ENCODE results near the gene CPNE4.

CPNE4 gene

GRCh38 chr3:132037056-132037455 lies 2.2 kb upstream of the CPNE4 start:
- no peak overlapping the region for H3K4me3 Mint-ChIP-seq
- H3K36me3 Mint-ChIP-seq (ENCODE audit: low read depth) = no peaks in the 10 kb centered on the region
- intact Hi-C loops (cut with micrococcal nuclease) = loop anchor here (10.0 kb wide), 1 partner anchor 358 kb away; no protein-coding TSS in a partner anchor
- H3K4me1 Mint-ChIP-seq (ENCODE audit: low read depth) = peaks cover 18% of the 10 kb centered on the region
- no peak overlapping the region for H3K27ac Mint-ChIP-seq
- H3K27me3 Mint-ChIP-seq = peaks cover 43% of the 10 kb centered on the region
- H3K9me3 Mint-ChIP-seq = no peaks in the 10 kb centered on the region

- peaks cover 56% of the 10 kb centered on the region for H3K27me3 Mint-ChIP-seq
- no peak overlapping the region for H3K4me3 Mint-ChIP-seq
Measured at GRCh38 chr3:132034097-132034485, 723 bp downstream of the CPNE4 start.

GRCh38 chr3:132033471-132033870 lies 1.3 kb downstream of the CPNE4 start:
- H3K4me3 Mint-ChIP-seq = no peak overlapping the region
- intact Hi-C loops (cut with micrococcal nuclease) = loop anchor here (10.0 kb wide), 1 partner anchor 361 kb away; no protein-coding TSS in a partner anchor
- H3K36me3 Mint-ChIP-seq (ENCODE audit: low read depth) = no peaks in the 10 kb centered on the region
- no peak overlapping the region for H3K27ac Mint-ChIP-seq
- H3K9me3 Mint-ChIP-seq = no peaks in the 10 kb centered on the region
- H3K27me3 Mint-ChIP-seq = peaks cover 58% of the 10 kb centered on the region
- peaks cover 18% of the 10 kb centered on the region for H3K4me1 Mint-ChIP-seq (ENCODE audit: low read depth)

More at GRCh38 chr3:132034097-132034485, 723 bp downstream of the CPNE4 start:
- Mint-ChIP-seq H3K4me1 (ENCODE audit: low read depth) (peaks cover 18% of the 10 kb centered on the region), H3K9me3 (no peaks in the 10 kb centered on the region), H3K36me3 (ENCODE audit: low read depth) (no peaks in the 10 kb centered on the region), H3K27ac (no peak overlapping the region)
- intact Hi-C loops (cut with micrococcal nuclease) = loop anchor here (10.0 kb wide), 1 partner anchor 361 kb away; no protein-coding TSS in a partner anchor

DNA sequence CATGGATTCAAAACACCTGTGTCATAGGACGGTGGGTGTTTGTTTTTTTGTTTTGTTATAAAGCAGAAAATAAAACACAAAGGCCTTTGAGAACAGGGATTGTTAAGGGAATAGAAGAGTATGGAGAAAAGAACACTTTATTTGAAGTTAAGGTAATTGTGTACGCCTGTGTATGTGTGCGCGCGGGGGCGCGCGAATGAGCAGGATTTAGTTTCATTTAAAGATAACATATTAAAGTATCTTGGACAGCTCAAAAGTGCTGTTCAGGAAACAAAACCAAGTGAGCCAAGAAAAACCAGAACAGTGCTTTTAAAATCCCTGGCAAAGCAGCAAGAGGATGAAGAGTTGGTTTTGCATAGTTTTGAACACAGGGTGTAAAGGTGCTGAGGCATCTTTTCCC lies 1.9 kb downstream of the CPNE4 start:
- no peaks in the 10 kb centered on the region for H3K36me3 Mint-ChIP-seq (ENCODE audit: low read depth)
- no peak overlapping the region for H3K4me3 Mint-ChIP-seq
- intact Hi-C loops (cut with micrococcal nuclease) = loop anchor here (10.0 kb wide), 1 partner anchor 362 kb away; no protein-coding TSS in a partner anchor
- H3K27ac Mint-ChIP-seq = no peak overlapping the region
- H3K4me1 Mint-ChIP-seq (ENCODE audit: low read depth) = peaks cover 18% of the 10 kb centered on the region
- peaks cover 58% of the 10 kb centered on the region for H3K27me3 Mint-ChIP-seq
- H3K9me3 Mint-ChIP-seq = no peaks in the 10 kb centered on the region

DNA sequence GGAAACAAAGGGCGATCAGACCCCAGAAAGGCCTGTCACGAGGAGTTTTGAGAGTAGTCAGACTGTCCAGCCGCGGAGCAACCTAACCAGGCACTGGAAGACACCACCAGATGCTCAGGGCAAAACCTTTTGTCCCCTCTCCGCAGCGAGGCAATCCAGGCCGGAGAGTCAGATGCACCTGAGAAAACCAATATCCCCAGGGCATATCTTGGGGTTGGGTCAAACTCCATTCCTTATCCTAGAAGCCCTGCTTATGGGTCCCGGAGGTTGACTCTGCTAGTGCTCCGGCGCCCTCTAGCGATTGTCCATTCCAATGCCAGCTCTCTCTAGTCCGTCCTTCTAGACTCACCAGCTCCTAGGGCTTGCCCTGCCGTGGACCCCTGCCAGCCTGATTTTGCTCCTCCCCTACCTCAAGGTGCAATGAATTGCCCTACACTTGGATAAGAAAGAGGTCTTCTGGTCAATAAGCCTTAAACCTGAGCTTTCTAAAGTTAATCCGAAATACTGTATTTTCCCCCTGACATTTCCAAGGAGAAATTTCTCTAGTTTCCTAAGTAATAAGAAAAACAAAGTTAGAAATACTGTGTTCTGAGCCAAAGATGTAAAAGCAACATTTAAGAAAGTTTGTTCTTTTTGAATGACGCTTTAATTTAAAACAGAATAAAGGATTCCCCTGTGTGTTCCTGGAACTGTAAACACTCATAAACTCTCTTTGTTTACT lies 5.5 kb downstream of the CPNE4 start:
- intact Hi-C loops (cut with micrococcal nuclease) = loop anchor here (1.0 kb wide), 2 partner anchors 234 to 798 kb away; no protein-coding TSS in a partner anchor
- Mint-ChIP-seq H3K9me3 (no peaks in the 10 kb centered on the region), H3K27ac (no peak overlapping the region), H3K4me3 (no peak overlapping the region), H3K4me1 (ENCODE audit: low read depth) (peaks cover 9% of the 10 kb centered on the region), H3K27me3 (peaks cover 34% of the 10 kb centered on the region), H3K36me3 (ENCODE audit: low read depth) (no peaks in the 10 kb centered on the region)

DNA sequence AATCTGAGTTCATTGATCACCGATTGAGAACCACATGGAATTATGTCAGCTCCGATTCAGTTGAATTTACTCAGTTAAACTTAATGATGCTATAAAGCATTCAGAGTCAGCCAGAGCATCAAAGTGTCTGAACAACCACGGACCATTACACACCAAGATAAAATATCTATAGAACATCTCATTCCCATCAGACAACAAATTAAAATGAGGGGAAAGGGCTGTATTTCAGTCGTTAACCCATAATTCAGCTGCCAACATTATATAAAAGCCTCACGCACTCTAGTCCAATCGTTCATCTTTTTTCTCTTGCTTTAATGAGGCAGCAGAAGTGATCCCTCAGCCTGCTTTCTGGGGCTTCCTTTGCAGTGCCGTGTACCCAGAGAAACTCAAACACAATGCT lies 11.9 kb downstream of the CPNE4 start:
- intact Hi-C loops (cut with micrococcal nuclease) = no loop called here
- peaks cover 8% of the 10 kb centered on the region for H3K27me3 Mint-ChIP-seq

GRCh38 chr3:132020058-132020457 lies 14.8 kb downstream of the CPNE4 start:
- no peaks in the 10 kb centered on the region for H3K4me1 Mint-ChIP-seq (ENCODE audit: low read depth)
- no peaks in the 10 kb centered on the region for H3K9me3 Mint-ChIP-seq
- peaks cover 22% of the 10 kb centered on the region for H3K27me3 Mint-ChIP-seq
- H3K36me3 Mint-ChIP-seq (ENCODE audit: low read depth) = no peaks in the 10 kb centered on the region
- intact Hi-C loops (cut with micrococcal nuclease) = no loop called here
- H3K4me3 Mint-ChIP-seq = no peak overlapping the region
- H3K27ac Mint-ChIP-seq = no peak overlapping the region

More for the DNA sequence above, 11.9 kb downstream of the CPNE4 start:
- Mint-ChIP-seq H3K27ac (no peak overlapping the region), H3K36me3 (ENCODE audit: low read depth) (no peaks in the 10 kb centered on the region), H3K4me3 (no peak overlapping the region), H3K9me3 (no peaks in the 10 kb centered on the region), H3K4me1 (ENCODE audit: low read depth) (no peaks in the 10 kb centered on the region)

GRCh38 chr3:132017137-132017536 lies 17.7 kb downstream of the CPNE4 start:
- H3K36me3 Mint-ChIP-seq (ENCODE audit: low read depth) = no peaks in the 10 kb centered on the region
- no peaks in the 10 kb centered on the region for H3K9me3 Mint-ChIP-seq
- intact Hi-C loops (cut with micrococcal nuclease) = no loop called here
- H3K4me3 Mint-ChIP-seq = no peak overlapping the region
- no peak overlapping the region for H3K27ac Mint-ChIP-seq
- H3K4me1 Mint-ChIP-seq (ENCODE audit: low read depth) = no peaks in the 10 kb centered on the region
- H3K27me3 Mint-ChIP-seq = peaks cover 23% of the 10 kb centered on the region

DNA sequence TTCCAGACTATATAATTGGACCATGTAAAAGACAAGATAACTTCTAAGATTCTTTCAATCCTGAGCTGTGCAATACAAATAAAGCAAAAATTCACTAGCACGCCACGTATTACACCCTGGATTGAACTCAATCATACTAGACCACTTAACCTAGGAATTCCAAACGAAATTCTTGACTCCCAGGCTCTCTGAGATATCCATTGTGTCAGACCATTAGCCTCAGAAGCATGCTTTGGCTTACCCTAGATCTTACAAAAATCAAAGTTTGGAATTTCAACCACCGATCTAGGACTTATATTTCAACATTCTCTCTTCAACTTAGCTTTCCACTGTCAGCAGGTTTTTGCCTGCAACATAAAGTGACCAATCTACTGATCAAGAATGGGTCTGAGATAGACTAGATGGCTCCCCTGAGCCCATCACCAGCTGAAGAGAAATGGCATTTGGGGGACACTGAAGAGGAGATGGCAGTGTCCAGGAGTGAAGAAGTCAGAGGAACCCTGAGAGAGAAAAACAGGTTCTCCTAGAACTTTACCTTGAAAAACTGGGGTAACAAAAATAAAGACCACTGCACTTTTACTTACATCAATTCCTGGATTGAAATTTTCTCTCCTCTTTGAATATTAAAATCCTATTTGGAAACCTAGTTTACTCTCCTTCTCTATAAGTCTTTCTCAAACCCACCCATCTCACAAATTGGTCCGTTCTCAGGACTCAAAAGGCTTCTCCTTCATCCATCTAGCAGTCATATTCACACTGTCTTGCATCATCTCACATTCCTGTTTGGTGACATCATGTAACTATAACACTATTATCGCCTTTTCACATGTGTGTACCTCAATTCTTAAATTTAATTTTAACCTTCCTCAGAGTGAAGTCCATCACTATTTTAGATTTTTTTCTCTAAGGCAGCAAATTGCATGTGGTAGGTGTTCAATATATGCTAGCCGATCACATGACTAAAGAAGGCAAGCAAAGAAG lies 18.5 kb downstream of the CPNE4 start:
- Mint-ChIP-seq H3K36me3 (ENCODE audit: low read depth) (no peaks in the 10 kb centered on the region), H3K27me3 (peaks cover 23% of the 10 kb centered on the region), H3K4me3 (no peak overlapping the region), H3K9me3 (no peaks in the 10 kb centered on the region), H3K4me1 (ENCODE audit: low read depth) (no peaks in the 10 kb centered on the region), H3K27ac (no peak overlapping the region)
- intact Hi-C loops (cut with micrococcal nuclease) = no loop called here

GRCh38 chr3:132014105-132014504 lies 20.7 kb downstream of the CPNE4 start:
- no peaks in the 10 kb centered on the region for H3K9me3 Mint-ChIP-seq
- H3K27ac Mint-ChIP-seq = no peak overlapping the region
- no peak overlapping the region for H3K4me3 Mint-ChIP-seq
- H3K27me3 Mint-ChIP-seq = peaks cover 19% of the 10 kb centered on the region
- H3K4me1 Mint-ChIP-seq (ENCODE audit: low read depth) = no peaks in the 10 kb centered on the region
- H3K36me3 Mint-ChIP-seq (ENCODE audit: low read depth) = no peaks in the 10 kb centered on the region
- intact Hi-C loops (cut with micrococcal nuclease) = no loop called here

DNA sequence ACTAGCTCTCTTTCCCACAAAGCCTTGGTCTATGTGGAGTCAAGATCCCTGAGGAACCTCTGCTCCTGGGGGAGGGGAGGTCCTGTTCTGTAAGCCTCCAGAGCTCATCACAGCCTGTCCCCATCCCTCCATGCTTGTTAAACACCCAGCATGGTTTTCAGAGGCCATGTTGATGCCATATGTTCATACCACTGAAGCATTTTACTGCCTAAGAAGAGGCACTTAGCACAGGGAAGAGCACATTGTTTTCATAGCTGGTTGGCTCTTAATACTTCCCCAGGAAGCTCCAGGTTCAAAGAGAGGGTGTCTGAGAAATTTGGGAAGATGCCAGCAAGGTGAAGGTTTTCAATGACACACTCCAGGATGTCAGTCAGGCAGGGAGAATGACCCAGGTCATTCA lies 25.6 kb downstream of the CPNE4 start:
- Mint-ChIP-seq H3K27me3 (peaks cover 13% of the 10 kb centered on the region), H3K27ac (no peak overlapping the region), H3K4me1 (ENCODE audit: low read depth) (no peaks in the 10 kb centered on the region), H3K4me3 (no peak overlapping the region), H3K9me3 (no peaks in the 10 kb centered on the region), H3K36me3 (ENCODE audit: low read depth) (no peaks in the 10 kb centered on the region)
- intact Hi-C loops (cut with micrococcal nuclease) = no loop called here

DNA sequence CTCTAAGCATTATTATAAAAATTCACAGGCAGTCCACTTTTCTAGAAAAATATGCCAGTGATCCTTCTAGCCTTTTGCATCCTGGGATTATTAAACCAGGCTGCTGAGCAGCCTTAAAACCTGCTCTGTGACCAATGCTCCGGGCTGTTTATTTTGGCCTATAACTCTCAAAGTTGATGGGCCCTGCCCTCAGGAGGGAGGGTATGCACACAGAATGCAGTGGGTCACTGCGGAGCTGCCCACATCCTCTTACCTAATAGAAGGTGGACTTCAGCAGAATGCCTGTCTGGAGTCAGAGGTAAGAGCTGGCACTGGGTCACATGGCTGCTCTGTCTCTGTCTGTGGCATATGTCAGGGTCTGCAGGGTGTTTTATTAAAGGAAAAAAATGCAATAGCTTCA lies 26.0 kb downstream of the CPNE4 start:
- intact Hi-C loops (cut with micrococcal nuclease) = no loop called here
- Mint-ChIP-seq H3K4me1 (ENCODE audit: low read depth) (no peaks in the 10 kb centered on the region), H3K27ac (no peak overlapping the region), H3K9me3 (no peaks in the 10 kb centered on the region), H3K36me3 (ENCODE audit: low read depth) (no peaks in the 10 kb centered on the region), H3K27me3 (peaks cover 11% of the 10 kb centered on the region), H3K4me3 (no peak overlapping the region)

DNA sequence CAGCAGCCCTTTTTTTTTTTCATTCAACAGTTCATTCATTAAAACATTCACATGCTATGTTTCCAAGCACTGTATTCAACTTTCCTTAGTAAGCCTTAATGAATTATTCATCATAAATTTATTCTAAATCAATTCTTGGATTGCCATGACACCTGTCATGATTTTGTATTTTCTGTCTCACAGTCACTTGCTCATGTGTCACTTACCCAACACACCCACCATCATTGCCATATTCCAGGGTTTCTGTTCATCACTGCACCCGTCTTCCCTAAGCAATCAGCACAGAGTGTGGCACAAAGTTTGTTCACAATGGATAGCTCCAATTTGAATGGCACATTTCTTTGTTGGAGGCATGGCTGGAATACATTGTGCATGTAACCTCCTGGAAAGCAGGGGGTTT lies 27.2 kb downstream of the CPNE4 start:
- Mint-ChIP-seq H3K4me3 (no peak overlapping the region), H3K4me1 (ENCODE audit: low read depth) (no peaks in the 10 kb centered on the region), H3K36me3 (ENCODE audit: low read depth) (no peaks in the 10 kb centered on the region), H3K27me3 (peaks cover 15% of the 10 kb centered on the region), H3K9me3 (no peaks in the 10 kb centered on the region), H3K27ac (no peak overlapping the region)
- intact Hi-C loops (cut with micrococcal nuclease) = no loop called here

DNA sequence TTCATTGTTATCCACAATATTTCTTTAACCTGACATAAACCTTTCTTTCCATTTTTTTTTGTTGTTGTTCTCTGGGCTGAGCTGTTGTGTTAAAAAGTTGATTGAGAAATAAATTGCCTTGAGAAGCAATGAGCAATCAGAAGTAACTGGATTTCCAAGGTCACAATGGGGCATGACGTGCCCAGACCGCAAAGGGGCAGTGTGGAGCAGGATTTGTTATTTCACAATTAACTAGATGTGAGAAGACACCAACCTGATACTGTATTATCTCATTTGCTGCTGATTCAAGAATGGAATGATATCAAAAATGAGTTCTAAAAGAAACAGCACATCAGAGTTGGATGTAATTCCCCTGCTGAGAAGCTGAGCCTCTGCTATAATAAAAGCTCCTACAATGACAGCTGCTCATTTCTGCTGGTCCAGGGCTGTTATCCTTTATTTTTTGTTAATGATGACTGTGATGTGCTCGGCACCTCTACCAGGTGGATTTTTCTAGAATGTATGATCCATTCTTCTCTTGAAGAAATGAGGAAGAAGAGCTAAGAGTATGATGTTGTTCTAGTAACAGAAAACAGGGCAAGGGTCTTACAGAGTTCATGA lies 28.1 kb downstream of the CPNE4 start:
- H3K4me3 Mint-ChIP-seq = no peak overlapping the region
- H3K4me1 Mint-ChIP-seq (ENCODE audit: low read depth) = no peaks in the 10 kb centered on the region
- H3K27ac Mint-ChIP-seq = no peak overlapping the region
- H3K36me3 Mint-ChIP-seq (ENCODE audit: low read depth) = no peaks in the 10 kb centered on the region
- no peaks in the 10 kb centered on the region for H3K9me3 Mint-ChIP-seq
- H3K27me3 Mint-ChIP-seq = peaks cover 20% of the 10 kb centered on the region
- intact Hi-C loops (cut with micrococcal nuclease) = no loop called here

Data from dendritic cell treated with granulocyte-macrophage colony-stimulating factor and Interleukin-4, amounts not matched to agents 40 ng/mL and 50 ng/mL, for 4 days (primary cell).